ENCODE data around the gene ALDH1L1. TPM values are rescaled to one million over a fixed set of nuclear protein-coding genes. Genes with fewer than 3 reads are reported as not detected.

The ALDH1L1 gene
- total RNA-seq, 1 donor from 2014 or later: 1.5 TPM

DNA sequence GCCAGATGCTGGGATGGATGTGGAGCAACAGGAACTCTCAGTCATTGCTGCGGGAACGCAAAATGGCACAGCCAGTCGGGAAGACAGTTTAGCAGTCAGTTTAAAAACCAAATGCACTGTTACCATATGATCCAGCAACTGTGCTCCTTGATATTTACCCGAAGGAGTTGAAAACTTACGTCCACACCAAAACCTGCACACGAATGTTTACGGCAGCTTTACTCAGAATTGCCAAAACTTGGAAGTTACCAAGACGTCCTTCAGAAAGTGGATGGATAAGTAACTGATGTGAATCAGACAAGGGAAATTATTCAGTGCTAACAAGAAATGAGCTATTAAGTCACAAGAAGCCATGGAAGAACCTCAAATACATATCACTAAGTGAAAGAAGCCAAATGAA, 60.4 kb downstream of the ALDH1L1 start:
- Mint-ChIP-seq H3K9me3 (ENCODE audit: unreplicated experiment) (no peaks in the 10 kb centered on the region), H3K4me3 (ENCODE audit: unreplicated experiment) (no peak overlapping the region), H3K27ac (ENCODE audit: unreplicated experiment) (no peak overlapping the region), H3K4me1 (ENCODE audit: unreplicated experiment) (no peaks in the 10 kb centered on the region), H3K27me3 (ENCODE audit: unreplicated experiment) (peaks cover 44% of the 10 kb centered on the region), H3K36me3 (ENCODE audit: unreplicated experiment) (no peaks in the 10 kb centered on the region)
- no peak for DNase-seq (ENCODE audit: extremely low spot score, unreplicated experiment)
- no peak for TF ChIP-seq CTCF (IDR thresholded peaks at IDR 0.05)

GRCh38 chr3:126119008-126119675, 61.2 kb downstream of the ALDH1L1 start:
- H3K4me1 Mint-ChIP-seq (ENCODE audit: unreplicated experiment): no peaks in the 10 kb centered on the region
- H3K27me3 Mint-ChIP-seq (ENCODE audit: unreplicated experiment): peaks cover 44% of the 10 kb centered on the region
- no peak overlapping the region for H3K4me3 Mint-ChIP-seq (ENCODE audit: unreplicated experiment)
- H3K9me3 Mint-ChIP-seq (ENCODE audit: unreplicated experiment): no peaks in the 10 kb centered on the region
- DNase-seq (ENCODE audit: extremely low spot score, unreplicated experiment): peak; percentile 62
- no peak overlapping the region for H3K27ac Mint-ChIP-seq (ENCODE audit: unreplicated experiment)
- TF ChIP-seq CTCF (IDR thresholded peaks at IDR 0.05): no peak
- no peaks in the 10 kb centered on the region for H3K36me3 Mint-ChIP-seq (ENCODE audit: unreplicated experiment)

- H3K4me3 Mint-ChIP-seq (ENCODE audit: unreplicated experiment): no peak overlapping the region
- peak; percentile 60 for DNase-seq (ENCODE audit: extremely low spot score, unreplicated experiment)
- no peak overlapping the region for H3K27ac Mint-ChIP-seq (ENCODE audit: unreplicated experiment)
- peaks cover 42% of the 10 kb centered on the region for H3K27me3 Mint-ChIP-seq (ENCODE audit: unreplicated experiment)
- no peaks in the 10 kb centered on the region for H3K4me1 Mint-ChIP-seq (ENCODE audit: unreplicated experiment)
- H3K9me3 Mint-ChIP-seq (ENCODE audit: unreplicated experiment): no peaks in the 10 kb centered on the region
- no peak for TF ChIP-seq CTCF (IDR thresholded peaks at IDR 0.05)
- no peaks in the 10 kb centered on the region for H3K36me3 Mint-ChIP-seq (ENCODE audit: unreplicated experiment)
These were observed 61.8 kb downstream of the ALDH1L1 start for GRCh38 chr3:126118591-126118990.

DNA sequence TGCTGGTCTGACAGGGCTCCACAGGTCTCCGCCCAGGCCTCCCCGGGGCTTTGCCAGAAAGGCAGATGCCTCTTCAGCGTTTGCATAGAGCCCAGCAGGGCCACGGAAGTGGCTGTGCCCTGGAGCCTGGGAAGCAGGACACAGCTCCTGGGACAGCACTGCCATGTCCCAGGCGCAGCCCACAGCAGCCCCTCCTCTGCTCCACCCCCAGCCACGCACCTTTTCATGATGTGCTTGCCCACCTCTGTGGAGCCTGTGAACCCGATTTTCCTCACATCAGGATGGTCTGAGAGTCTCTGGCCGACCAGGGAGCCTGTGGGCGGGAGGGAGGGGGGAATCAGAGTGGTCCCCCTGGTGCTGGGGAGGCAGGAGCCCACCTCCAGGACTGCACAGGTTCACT, 62.6 kb downstream of the ALDH1L1 start:
- no peak for TF ChIP-seq CTCF (IDR thresholded peaks at IDR 0.05)
- Mint-ChIP-seq H3K9me3 (ENCODE audit: unreplicated experiment) (no peaks in the 10 kb centered on the region), H3K4me3 (ENCODE audit: unreplicated experiment) (no peak overlapping the region), H3K27me3 (ENCODE audit: unreplicated experiment) (peaks cover 36% of the 10 kb centered on the region), H3K4me1 (ENCODE audit: unreplicated experiment) (no peaks in the 10 kb centered on the region), H3K27ac (ENCODE audit: unreplicated experiment) (no peak overlapping the region), H3K36me3 (ENCODE audit: unreplicated experiment) (no peaks in the 10 kb centered on the region)
- DNase-seq (ENCODE audit: extremely low spot score, unreplicated experiment): peak; percentile 78

DNA sequence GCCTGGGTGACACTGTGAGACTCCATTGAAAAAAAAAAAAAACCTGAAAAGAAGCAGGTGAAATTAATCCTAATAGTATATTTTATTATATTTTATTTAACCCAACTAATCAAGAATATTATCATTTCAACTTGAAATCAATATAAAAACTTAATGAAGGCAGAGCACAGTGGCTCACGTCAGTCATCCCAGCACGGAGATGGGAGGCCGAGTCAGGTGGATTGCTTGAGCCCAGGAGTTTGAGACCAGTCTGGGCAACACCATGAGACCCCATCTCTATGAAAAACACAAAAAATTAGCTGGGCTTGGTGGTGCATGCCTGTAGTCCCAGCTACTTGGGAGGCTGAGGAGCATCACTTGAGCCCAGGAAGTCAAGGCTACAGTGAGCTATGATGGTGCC, 63.2 kb downstream of the ALDH1L1 start:
- Mint-ChIP-seq H3K27ac (ENCODE audit: unreplicated experiment) (no peak overlapping the region), H3K9me3 (ENCODE audit: unreplicated experiment) (no peaks in the 10 kb centered on the region), H3K4me3 (ENCODE audit: unreplicated experiment) (no peak overlapping the region), H3K4me1 (ENCODE audit: unreplicated experiment) (no peaks in the 10 kb centered on the region), H3K36me3 (ENCODE audit: unreplicated experiment) (no peaks in the 10 kb centered on the region), H3K27me3 (ENCODE audit: unreplicated experiment) (peaks cover 31% of the 10 kb centered on the region)
- no peak for TF ChIP-seq CTCF (IDR thresholded peaks at IDR 0.05)
- DNase-seq (ENCODE audit: extremely low spot score, unreplicated experiment): no peak

Data from osteocyte (in vitro differentiated cells).